ENCODE results near the gene KIF5A.
"Not testable (repeated sequence)": the region's sequence is repeated elsewhere in the genome, so short reads cannot be mapped to it uniquely, and the experiment has no call there.

KIF5A gene

GRCh38 chr12:57569858-57570257, 20.0 kb downstream of the KIF5A start:
- POLR2A ChIA-PET (ENCODE audit: low non-redundant PET) = no interaction called here

GRCh38 chr12:57570438-57570837, 20.6 kb downstream of the KIF5A start:
- H3K27ac ChIP-seq; POLR2A ChIA-PET (ENCODE audit: low non-redundant PET); DNase-seq (ENCODE audit: low spot score): not testable (repeated sequence)
- CTCF ChIA-PET = interaction anchor here (1.1 to 2.3 kb wide), 2 partner anchors 13 to 62 kb away, joined by 3 to 14 read pairs; partner anchors contain the start of gene B4GALNT1

More at GRCh38 chr12:57569858-57570257, 20.0 kb downstream of the KIF5A start:
- TF ChIP-seq CTCF (conservative IDR thresholded peaks at IDR 0.05; ENCODE audit: low read depth) = no peak
- CTCF ChIA-PET = interaction anchor here (2.3 kb wide), 1 partner anchor 13 kb away, joined by 14 read pairs; no protein-coding TSS in a partner anchor
- DNase-seq (ENCODE audit: low spot score) = no peak
- no peak overlapping the region for H3K27ac ChIP-seq

GRCh38 chr12:57571926-57572762, 22.3 kb downstream of the KIF5A start:
- ChIA-PET POLR2A (ENCODE audit: low non-redundant PET) (no interaction called here), CTCF (interaction anchor here (0.6 to 2.3 kb wide), 5 partner anchors 11 to 204 kb away, joined by 3 to 14 read pairs (median 5); no protein-coding TSS in a partner anchor)
- DNase-seq (ENCODE audit: low spot score) = no peak
- H3K27ac ChIP-seq = no peak overlapping the region
- no peak for TF ChIP-seq CTCF (conservative IDR thresholded peaks at IDR 0.05; ENCODE audit: low read depth)

GRCh38 chr12:57574795-57575194, 25.0 kb downstream of the KIF5A start:
- no peak for TF ChIP-seq CTCF (conservative IDR thresholded peaks at IDR 0.05; ENCODE audit: low read depth)
- CTCF ChIA-PET = interaction anchor here (0.6 to 1.1 kb wide), 3 partner anchors 9 to 1367 kb away, joined by 3 to 5 read pairs (median 3); no protein-coding TSS in a partner anchor
- POLR2A ChIA-PET (ENCODE audit: low non-redundant PET) = no interaction called here
- no peak for DNase-seq (ENCODE audit: low spot score)
- H3K27ac ChIP-seq = no peak overlapping the region

- ChIA-PET CTCF (interaction anchor here (0.6 kb wide), 1 partner anchor 10 kb away, joined by 3 read pairs; no protein-coding TSS in a partner anchor), POLR2A (ENCODE audit: low non-redundant PET) (no interaction called here)
- H3K27ac ChIP-seq = no peak overlapping the region
- no peak for TF ChIP-seq CTCF (conservative IDR thresholded peaks at IDR 0.05; ENCODE audit: low read depth)
- no peak for DNase-seq (ENCODE audit: low spot score)
These were observed 26.1 kb downstream of the KIF5A start for GRCh38 chr12:57575771-57576612.

- no peak for TF ChIP-seq CTCF (conservative IDR thresholded peaks at IDR 0.05; ENCODE audit: low read depth)
- ChIA-PET POLR2A (ENCODE audit: low non-redundant PET) (no interaction called here), CTCF (no interaction called here)
- no peak for DNase-seq (ENCODE audit: low spot score)
- no peak overlapping the region for H3K27ac ChIP-seq
These were observed 26.8 kb downstream of the KIF5A start for GRCh38 chr12:57576613-57577160.

All from RWPE1 (cell line).